GM21515 (cell line): ENCODE results near the gene ERBB3.

Source experiments
- ATAC-seq: cut with Tn5 transposase; IDR thresholded peaks from one replicate; pipeline ENCODE4 v1.9.1; 2021; ENCODE audit not compliant: unreplicated experiment

ERBB3 gene

GRCh38 chr12:56129942-56130495 is 50.1 kb downstream of the ERBB3 start:
- ATAC-seq, result no peak

- no peak for ATAC-seq
These were observed 50.9 kb downstream of the ERBB3 start for GRCh38 chr12:56130876-56131275.

DNA sequence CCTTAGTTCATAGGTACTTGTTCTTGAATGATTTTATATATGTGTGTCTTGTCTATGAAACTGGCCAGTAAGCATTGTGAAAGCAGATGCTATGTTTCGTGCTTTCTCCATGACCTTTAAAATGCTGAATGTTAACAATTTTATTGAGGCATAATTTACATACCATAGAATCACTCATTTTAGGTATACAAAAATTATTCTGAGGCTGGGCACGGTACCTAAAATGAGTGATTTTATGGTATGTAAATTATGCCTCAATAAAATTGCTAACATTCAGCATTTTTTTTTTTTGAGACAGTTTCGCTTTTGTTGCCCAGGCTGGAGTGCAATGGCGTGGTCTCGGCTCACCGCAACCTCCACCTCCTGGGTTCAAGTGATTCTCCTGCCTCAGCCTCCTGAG is 54.9 kb downstream of the ERBB3 start:
- ATAC-seq, result no peak

DNA sequence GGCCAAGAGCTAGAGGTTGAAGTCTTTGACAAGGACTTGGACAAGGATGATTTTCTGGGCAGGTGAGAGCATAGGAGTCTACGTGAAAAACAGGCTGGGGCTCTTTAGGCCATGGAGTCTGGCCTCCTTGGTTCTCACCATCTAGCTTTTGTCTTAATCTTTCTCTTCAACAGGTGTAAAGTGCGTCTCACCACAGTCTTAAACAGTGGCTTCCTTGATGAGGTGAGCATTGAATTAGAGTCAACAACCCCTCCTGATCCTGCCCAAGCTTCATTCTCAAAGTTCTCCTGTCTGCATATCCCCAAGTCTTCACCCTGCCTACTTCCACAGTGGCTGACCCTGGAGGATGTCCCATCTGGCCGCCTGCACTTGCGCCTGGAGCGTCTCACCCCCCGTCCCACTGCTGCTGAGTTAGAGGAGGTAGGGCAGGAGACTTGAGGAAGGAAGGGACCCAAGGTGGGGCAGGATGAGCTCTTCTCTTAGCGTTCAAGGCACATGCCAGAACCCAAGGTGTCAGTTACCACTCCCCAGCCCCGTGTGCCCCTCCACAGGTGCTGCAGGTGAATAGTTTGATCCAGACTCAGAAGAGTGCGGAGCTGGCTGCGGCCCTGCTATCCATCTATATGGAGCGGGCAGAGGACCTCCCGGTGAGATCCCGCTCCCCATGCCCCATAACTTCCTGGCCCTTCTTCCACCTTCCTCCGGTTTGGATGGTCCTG is 58.0 kb downstream of the ERBB3 start:
- no peak for ATAC-seq

- ATAC-seq, result no peak
These were observed 62.2 kb downstream of the ERBB3 start for GRCh38 chr12:56141946-56142784.

- no peak for ATAC-seq
These were observed 63.3 kb downstream of the ERBB3 start for GRCh38 chr12:56143217-56143616.

GRCh38 chr12:56143870-56144269 is 63.9 kb downstream of the ERBB3 start:
- ATAC-seq, result no peak

- ATAC-seq, result no peak
These were observed 65.3 kb downstream of the ERBB3 start for GRCh38 chr12:56145217-56145616.

DNA sequence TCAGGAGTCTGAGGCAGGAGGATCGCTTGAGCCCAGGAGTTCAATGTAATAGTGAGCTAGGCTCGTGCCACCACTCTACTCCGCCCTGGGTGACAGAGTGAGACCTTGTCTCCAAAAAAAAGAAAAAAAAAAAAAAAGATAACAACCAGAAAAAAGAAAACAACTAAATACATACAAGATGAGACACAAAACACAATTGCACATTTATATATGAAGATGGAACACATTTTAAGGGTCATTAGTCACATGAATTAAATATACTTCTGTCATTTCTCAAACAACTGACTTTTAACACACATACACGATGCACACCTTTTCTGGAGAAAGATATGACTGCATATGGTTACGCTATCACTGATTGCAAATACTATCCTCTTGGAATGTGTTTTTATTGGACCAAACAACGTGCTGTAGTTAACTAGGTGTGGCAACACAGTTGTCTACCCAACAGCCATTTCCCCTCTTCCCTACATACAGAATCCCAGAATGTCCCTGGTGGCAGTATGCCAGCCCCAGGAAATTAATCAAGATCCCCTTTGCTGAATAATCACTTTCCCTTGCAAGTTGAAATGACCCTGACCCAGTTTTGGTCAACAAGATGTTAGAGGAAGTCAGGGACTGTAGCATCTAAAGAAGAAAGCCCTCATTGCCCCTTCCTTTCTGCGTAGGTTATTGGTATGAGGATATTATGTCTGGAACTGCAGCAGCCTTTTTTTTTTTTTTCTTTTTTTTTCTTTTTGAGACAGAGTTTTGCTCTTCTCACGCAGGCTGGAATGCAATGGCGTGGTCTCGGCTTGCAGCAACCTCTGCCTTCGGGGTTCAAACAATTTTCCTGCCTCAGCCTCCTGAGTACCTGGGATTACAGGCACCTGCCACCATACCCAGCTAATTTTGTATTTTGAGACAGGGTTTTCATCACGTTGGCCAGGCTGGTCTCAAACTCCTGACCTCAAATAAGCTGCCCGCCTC is 66.8 kb downstream of the ERBB3 start:
- no peak for ATAC-seq

GRCh38 chr12:56150563-56150962 is 70.6 kb downstream of the ERBB3 start:
- no peak for ATAC-seq

- ATAC-seq, result peak; percentile 50
These were observed 71.7 kb downstream of the ERBB3 start for GRCh38 chr12:56151672-56152131.

DNA sequence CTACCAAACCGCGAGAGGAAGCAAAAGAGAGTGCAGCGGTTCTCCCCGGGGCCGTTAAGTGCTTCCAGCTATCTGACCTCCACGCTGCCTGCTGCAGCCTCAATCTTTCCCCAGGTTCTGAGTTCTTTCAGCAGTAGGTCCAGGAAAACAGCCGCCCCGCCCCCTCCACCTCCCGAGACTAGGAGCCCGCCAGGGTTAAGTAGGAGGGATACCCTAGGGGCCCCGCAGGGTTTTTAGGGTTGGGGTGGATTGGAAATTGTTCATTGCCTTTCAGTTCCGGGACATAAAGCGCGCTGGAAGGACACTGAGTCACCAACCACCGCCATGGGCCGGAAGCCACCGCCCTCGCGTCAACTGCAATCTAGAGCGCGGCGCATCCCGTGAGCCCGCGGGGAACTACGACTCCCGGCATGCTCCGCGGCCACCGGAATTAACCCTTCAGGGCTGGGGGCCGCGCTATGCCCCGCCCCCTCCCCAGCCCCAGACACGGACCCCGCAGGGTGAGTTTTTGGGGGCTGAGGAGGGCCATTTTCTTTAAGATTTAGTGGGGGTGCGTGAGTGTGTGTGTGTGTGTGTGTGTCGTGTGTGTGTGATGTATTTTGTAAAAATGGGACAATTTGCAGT is 72.3 kb downstream of the ERBB3 start, which contains the start of gene MYL6B:
TSS of gene MYL6B (plus strand) at position 456 of the 624 bp plus-strand sequence. CDS start 1,332 bp downstream, outside the sequence.
- ATAC-seq, result peak; percentile 84
